Heart left ventricle (tissue), 13 donors: Measurements from ENCODE around the gene LRRTM4.

ENCODE experiments used
- CTCF ChIP-seq, 12 donors: fragments of 200-600 bp; sonication (generic) in 4 of 12; IDR thresholded peaks; one replicate each; pipeline versions ENCODE4 v1.5.0 to v1.8.0; 2018 to 2022; ENCODE audit warnings: antibody characterized with exemption in 12 of 12, mild to moderate bottlenecking in 5 of 12
- POLR2A ChIP-seq, 2 donors: fragments of 450-650 bp; IDR thresholded peaks; one replicate each; pipeline ENCODE4 v1.6.1; 2017; ENCODE audit warnings: antibody characterized with exemption in 2 of 2, mild to moderate bottlenecking in 2 of 2, moderate library complexity in 2 of 2
- donor health status: ischemic (EF 13 %, LVEDD 7.1; RV severe dilation, severe dysfunction).
- donor health status: DM: no; HTN: yes; CAD: no.
- donor health status: DM: no; HTN: no; CAD: no.
- donor health status: ischemic (EF 25% LVEDD 6.9; RV normal size, moderate dysfunction).
- donor health status: ischemic (EF 25% LVEDD 5.7; RV mildly dilated, moderate dysfunction).
- donor health status: ischemic (EF 35%, LVEDD 5.7; RV mildly dilated, moderate dysfunction).
- donor health status: nonischemic (EF 11% LVEDD 7.7; RV severe dilation, severe dysfunction).
- donor health status: DM: yes; HTN: yes; CAD: no.
- donor health status: PGD.
- donor health status: ischemic (EF 29% LVEDD 5.4; RV normal size, mild dysfunction).
- donor health status: nonischemic (EF 23%, LVEDD 6.1; RV moderate dilation, normal function).

GRCh38 chr2:77199411-77199810, 322.8 kb downstream of the LRRTM4 start:
- TF ChIP-seq POLR2A (IDR thresholded peaks at IDR 0.05) (no peak), CTCF (IDR thresholded peaks at IDR 0.05) (no peak)
